Subcutaneous adipose tissue (tissue), 4 donors: ENCODE results near the gene TGFBR2. TPM values are rescaled to one million over a fixed set of nuclear protein-coding genes. Genes with fewer than 3 reads are reported as not detected.

Experiments
- total RNA-seq, 4 donors: library from RNA; depleted of rRNA; stranded (reverse); fragments of >200 nt; gene quantifications; one replicate each; pipeline ENCODE4 v1.1.0, GENCODE V29; 2016
- TF ChIP-seq, protein P1 (sequence below): fragments of 450-650 bp; IDR thresholded peaks from one replicate; pipeline ENCODE4 v1.5.1; 2016; ENCODE audit warnings: low read depth, mild to moderate bottlenecking, control low read depth, antibody characterized with exemption, moderate library complexity

The TGFBR2 gene
- total RNA-seq, 4 donors from 2014 or later = 237 to 388 (median 287) TPM

DNA sequence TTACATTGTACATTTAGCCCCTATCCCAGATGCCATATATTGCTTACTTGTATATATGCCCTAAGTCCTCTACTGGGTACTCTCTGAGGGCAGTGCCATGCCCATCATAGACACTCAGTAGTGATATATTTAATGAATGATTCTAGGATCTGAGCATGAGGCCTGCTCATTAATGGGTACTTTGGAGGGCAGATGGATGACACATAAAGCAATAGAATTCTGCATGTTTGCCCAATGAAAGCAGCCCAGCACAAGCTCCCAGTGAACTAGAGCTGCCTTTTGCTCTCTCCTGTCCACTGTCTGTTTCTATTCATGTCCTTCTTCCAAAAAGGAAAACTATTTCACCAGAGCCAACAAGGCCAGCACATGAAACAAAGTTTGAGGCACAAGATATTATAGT lies 63.9 kb downstream of the TGFBR2 start:
- TF ChIP-seq, protein P1, sequence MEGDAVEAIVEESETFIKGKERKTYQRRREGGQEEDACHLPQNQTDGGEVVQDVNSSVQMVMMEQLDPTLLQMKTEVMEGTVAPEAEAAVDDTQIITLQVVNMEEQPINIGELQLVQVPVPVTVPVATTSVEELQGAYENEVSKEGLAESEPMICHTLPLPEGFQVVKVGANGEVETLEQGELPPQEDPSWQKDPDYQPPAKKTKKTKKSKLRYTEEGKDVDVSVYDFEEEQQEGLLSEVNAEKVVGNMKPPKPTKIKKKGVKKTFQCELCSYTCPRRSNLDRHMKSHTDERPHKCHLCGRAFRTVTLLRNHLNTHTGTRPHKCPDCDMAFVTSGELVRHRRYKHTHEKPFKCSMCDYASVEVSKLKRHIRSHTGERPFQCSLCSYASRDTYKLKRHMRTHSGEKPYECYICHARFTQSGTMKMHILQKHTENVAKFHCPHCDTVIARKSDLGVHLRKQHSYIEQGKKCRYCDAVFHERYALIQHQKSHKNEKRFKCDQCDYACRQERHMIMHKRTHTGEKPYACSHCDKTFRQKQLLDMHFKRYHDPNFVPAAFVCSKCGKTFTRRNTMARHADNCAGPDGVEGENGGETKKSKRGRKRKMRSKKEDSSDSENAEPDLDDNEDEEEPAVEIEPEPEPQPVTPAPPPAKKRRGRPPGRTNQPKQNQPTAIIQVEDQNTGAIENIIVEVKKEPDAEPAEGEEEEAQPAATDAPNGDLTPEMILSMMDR = no peak

DNA sequence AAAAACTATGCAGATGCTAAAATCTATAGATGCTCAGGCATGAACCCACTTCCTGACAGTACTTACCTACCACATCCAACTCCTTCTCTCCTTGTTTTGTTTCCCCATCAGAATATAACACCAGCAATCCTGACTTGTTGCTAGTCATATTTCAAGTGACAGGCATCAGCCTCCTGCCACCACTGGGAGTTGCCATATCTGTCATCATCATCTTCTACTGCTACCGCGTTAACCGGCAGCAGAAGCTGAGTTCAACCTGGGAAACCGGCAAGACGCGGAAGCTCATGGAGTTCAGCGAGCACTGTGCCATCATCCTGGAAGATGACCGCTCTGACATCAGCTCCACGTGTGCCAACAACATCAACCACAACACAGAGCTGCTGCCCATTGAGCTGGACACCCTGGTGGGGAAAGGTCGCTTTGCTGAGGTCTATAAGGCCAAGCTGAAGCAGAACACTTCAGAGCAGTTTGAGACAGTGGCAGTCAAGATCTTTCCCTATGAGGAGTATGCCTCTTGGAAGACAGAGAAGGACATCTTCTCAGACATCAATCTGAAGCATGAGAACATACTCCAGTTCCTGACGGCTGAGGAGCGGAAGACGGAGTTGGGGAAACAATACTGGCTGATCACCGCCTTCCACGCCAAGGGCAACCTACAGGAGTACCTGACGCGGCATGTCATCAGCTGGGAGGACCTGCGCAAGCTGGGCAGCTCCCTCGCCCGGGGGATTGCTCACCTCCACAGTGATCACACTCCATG lies 65.3 kb downstream of the TGFBR2 start:
- TF ChIP-seq, protein P1 = no peak

DNA sequence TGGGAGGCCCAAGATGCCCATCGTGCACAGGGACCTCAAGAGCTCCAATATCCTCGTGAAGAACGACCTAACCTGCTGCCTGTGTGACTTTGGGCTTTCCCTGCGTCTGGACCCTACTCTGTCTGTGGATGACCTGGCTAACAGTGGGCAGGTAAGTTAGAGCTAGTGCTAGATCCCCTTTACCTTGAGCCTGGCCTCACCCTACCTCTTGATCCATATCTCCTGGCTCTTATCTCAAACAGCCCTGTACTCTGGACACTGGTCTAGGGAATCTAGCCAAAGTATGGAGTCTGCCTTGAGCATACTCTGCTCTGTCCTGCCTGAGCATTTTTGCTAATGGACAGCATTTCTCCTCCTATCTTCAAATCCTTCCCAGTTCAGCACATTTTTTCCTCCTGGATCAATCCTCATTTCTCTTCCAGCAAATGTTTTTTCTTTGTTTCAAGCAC lies 65.9 kb downstream of the TGFBR2 start:
- TF ChIP-seq, protein P1 = no peak

DNA sequence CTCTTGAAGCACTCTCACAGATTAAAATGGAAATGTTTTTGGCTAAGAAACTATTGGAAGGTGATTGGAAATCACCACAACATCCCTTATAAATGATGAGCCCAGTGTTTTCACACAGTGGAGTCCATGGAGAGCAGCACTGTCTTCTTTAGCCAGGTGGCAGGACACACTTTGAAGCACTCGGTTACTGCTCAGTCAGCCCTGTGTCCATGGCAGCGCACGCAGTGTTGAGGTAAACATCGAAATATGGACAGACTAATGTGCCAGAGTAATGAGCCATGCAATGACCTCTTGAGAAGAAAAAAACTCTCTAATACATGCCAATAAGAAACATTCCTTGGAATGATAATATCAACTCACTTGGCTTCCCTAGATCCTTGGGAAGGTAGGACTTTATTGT lies 66.6 kb downstream of the TGFBR2 start:
- TF ChIP-seq, protein P1 = no peak

DNA sequence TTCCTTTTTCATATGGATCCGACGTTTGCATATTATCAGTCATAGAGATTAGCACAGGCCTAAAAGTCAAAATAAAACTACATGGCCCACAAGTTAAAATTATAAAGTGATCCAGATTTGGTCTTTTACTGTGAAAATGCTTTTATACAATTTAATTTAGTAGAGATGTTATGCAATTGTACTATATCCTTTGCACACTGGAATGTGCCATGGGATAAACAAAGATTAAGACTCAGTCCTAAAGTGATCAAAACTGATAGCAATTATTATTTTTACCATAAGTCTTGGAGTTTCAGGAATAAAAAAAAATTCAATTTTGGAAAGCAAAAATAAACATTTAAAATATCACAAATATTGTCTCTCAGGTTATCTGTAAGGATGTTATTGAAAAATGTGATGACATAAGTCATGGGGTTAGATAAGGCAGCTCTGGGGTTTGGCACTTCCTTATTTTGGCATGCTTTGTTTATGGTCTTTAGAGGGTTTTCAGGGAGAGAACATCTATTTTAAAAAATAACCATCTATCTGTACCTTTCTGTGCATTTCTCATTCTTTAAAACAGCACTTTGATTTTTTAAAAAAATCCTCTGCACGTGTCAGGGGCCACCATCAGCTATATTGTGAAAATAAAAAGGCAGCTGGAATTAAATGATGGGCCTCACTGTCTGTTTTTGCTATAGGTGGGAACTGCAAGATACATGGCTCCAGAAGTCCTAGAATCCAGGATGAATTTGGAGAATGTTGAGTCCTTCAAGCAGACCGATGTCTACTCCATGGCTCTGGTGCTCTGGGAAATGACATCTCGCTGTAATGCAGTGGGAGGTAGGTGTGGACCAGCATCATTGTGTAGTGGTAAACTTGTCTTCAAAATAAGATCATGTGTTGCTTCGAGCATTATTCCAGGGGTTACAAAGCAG lies 67.3 kb downstream of the TGFBR2 start:
- TF ChIP-seq, protein P1 = no peak

DNA sequence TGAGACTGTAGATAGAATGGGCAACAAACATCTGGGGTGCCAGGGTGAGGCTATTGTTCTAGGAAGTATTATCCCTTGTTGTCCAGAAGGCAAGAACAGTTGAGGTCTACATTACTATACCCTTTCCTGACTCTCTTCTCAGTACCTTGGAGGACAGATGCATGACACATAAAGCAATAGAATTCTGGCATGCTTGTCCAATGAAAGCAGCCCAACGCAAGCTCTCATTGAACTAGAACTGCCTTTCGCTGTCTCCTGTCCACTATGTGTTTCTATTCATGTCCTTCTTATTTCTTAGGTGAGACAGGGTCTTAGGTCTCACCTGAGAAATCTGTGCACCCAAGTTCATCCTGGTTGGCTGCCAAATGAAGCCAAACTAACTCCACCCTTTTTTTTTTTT lies 68.6 kb downstream of the TGFBR2 start:
- TF ChIP-seq, protein P1 = no peak

DNA sequence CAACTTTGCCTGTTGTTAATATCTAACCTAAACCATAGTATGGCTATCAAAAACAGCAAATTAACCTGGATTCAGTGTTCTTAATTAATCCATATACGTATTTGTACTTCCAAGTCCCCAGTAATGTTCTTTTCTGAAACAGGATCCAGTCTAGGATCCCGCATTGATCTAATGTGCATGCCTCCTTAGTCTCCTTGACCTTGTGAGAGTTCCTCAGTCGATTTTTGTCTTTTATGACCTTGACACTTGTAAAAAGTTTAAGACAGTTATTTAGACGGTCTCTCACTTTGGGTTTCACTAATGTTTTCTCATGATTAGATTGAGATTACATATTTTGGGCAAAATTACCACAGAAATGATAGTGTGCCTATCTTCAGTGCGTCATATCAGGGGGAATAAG lies 69.4 kb downstream of the TGFBR2 start:
- TF ChIP-seq, protein P1 = no peak
